ENCODE results near the gene HTATIP2. TPM values are rescaled to one million over a fixed set of nuclear protein-coding genes. Genes with fewer than 3 reads are reported as not detected.

The HTATIP2 gene
- total and polyA plus RNA-seq, 4 donors: 16.5 to 93.6 (median 64.1) TPM

GRCh38 chr11:20374741-20375300, 11.3 kb downstream of the HTATIP2 start:
- no peak overlapping the region for H3K9ac ChIP-seq (ENCODE audit: low read depth in 1 of 2, low read length in 2 of 2)
- no peak for TF ChIP-seq GABPA (IDR thresholded peaks at IDR 0.05 in 1 of 2, conservative IDR thresholded peaks at IDR 0.05 in 1 of 2)
- TF ChIP-seq TAF1 (conservative IDR thresholded peaks at IDR 0.05): no peak
- no peak for TF ChIP-seq ZBTB33 (IDR thresholded peaks at IDR 0.05)
- no peak for TF ChIP-seq HNF4G (IDR thresholded peaks at IDR 0.05)
- no peak for TF ChIP-seq NR2F2 (IDR thresholded peaks at IDR 0.05)
- TF ChIP-seq RXRA (IDR thresholded peaks at IDR 0.05): no peak
- no peak for TF ChIP-seq FOXA2 (IDR thresholded peaks at IDR 0.05)
- TF ChIP-seq, protein P1, sequence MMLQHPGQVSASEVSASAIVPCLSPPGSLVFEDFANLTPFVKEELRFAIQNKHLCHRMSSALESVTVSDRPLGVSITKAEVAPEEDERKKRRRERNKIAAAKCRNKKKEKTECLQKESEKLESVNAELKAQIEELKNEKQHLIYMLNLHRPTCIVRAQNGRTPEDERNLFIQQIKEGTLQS (IDR thresholded peaks at IDR 0.05): no peak
- no peak for TF ChIP-seq FOXA1 (IDR thresholded peaks at IDR 0.05)
- no peak for TF ChIP-seq EGR1 (IDR thresholded peaks at IDR 0.05; ENCODE audit: low read depth in 2 of 2)
- TF ChIP-seq HNF4A (conservative IDR thresholded peaks at IDR 0.05): no peak
- TF ChIP-seq RAD21 (IDR thresholded peaks at IDR 0.05): no peak
- no peak for TF ChIP-seq JUND (IDR thresholded peaks at IDR 0.05)
- no peak for TF ChIP-seq MAX (IDR thresholded peaks at IDR 0.05)
- TF ChIP-seq, protein P2, sequence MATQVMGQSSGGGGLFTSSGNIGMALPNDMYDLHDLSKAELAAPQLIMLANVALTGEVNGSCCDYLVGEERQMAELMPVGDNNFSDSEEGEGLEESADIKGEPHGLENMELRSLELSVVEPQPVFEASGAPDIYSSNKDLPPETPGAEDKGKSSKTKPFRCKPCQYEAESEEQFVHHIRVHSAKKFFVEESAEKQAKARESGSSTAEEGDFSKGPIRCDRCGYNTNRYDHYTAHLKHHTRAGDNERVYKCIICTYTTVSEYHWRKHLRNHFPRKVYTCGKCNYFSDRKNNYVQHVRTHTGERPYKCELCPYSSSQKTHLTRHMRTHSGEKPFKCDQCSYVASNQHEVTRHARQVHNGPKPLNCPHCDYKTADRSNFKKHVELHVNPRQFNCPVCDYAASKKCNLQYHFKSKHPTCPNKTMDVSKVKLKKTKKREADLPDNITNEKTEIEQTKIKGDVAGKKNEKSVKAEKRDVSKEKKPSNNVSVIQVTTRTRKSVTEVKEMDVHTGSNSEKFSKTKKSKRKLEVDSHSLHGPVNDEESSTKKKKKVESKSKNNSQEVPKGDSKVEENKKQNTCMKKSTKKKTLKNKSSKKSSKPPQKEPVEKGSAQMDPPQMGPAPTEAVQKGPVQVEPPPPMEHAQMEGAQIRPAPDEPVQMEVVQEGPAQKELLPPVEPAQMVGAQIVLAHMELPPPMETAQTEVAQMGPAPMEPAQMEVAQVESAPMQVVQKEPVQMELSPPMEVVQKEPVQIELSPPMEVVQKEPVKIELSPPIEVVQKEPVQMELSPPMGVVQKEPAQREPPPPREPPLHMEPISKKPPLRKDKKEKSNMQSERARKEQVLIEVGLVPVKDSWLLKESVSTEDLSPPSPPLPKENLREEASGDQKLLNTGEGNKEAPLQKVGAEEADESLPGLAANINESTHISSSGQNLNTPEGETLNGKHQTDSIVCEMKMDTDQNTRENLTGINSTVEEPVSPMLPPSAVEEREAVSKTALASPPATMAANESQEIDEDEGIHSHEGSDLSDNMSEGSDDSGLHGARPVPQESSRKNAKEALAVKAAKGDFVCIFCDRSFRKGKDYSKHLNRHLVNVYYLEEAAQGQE (IDR thresholded peaks at IDR 0.05): no peak
- TF ChIP-seq, protein P3, sequence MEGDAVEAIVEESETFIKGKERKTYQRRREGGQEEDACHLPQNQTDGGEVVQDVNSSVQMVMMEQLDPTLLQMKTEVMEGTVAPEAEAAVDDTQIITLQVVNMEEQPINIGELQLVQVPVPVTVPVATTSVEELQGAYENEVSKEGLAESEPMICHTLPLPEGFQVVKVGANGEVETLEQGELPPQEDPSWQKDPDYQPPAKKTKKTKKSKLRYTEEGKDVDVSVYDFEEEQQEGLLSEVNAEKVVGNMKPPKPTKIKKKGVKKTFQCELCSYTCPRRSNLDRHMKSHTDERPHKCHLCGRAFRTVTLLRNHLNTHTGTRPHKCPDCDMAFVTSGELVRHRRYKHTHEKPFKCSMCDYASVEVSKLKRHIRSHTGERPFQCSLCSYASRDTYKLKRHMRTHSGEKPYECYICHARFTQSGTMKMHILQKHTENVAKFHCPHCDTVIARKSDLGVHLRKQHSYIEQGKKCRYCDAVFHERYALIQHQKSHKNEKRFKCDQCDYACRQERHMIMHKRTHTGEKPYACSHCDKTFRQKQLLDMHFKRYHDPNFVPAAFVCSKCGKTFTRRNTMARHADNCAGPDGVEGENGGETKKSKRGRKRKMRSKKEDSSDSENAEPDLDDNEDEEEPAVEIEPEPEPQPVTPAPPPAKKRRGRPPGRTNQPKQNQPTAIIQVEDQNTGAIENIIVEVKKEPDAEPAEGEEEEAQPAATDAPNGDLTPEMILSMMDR (IDR thresholded peaks at IDR 0.05; ENCODE audit: low read depth, low read length, missing input control): no peak
- no peak for TF ChIP-seq YY1 (IDR thresholded peaks at IDR 0.05)
- peaks cover 4 to 20% (median 18%) of the 10 kb centered on the region in 4 donors for H3K36me3 ChIP-seq (ENCODE audit: control insufficient read depth in 4 of 4, insufficient read depth in 3 of 4, low read depth in 1 of 4, low read length in 3 of 4)
- no peak overlapping the region for H3K4me3 ChIP-seq (ENCODE audit: low read depth in 1 of 3, low read length in 3 of 3)
- no peaks in the 10 kb centered on the region for H3K4me1 ChIP-seq (ENCODE audit: control insufficient read depth in 4 of 4, insufficient read depth in 4 of 4, low read length in 3 of 4)
- no peak overlapping the region for H3K27ac ChIP-seq (ENCODE audit: low read depth in 1 of 2, low read length in 2 of 2)
- no peaks in the 10 kb centered on the region for H3K9me3 ChIP-seq (ENCODE audit: control insufficient read depth in 4 of 4, low read length in 3 of 4)
- 95% methylated on average over 9 of the region's 9 CpGs for WGBS
- DNase-seq (ENCODE audit: low spot score): no peak
- no peaks in the 10 kb centered on the region for H3K27me3 ChIP-seq (ENCODE audit: control insufficient read depth in 4 of 4, insufficient read depth in 4 of 4, low read length in 3 of 4)
